T47D (cell line): ENCODE measurements around the gene CCSER1.
A peak's percentile ranks its signal among the peaks of the same experiment; 100 is the strongest.
"Not testable (repeated sequence)": the region's sequence is repeated elsewhere in the genome, so short reads cannot be mapped to it uniquely, and the experiment has no call there.

Source experiments
- DNase-seq, 2 experiments: peaks; one replicate each; pipeline versions ENCODE4 v3.0.0 to v3.0.0-alpha.2; 2011 to 2012; ENCODE audit warnings: low read depth in 1 of 2, low spot score in 1 of 2
- JUND ChIP-seq: IDR thresholded peaks from 2 replicates; pipeline ENCODE4 v1.6.1; 2012; ENCODE audit warnings: low read depth
- in situ Hi-C: cut with HindIII; loops from 2 replicates; pipeline ENCODE4 v1.10.0; 2016; ENCODE audit warnings: low sequenced_read_pairs, low pct_unique_long_range_greater_than_20kb

The CCSER1 gene

GRCh38 chr4:91198951-91199350 lies 1071.8 kb downstream of the CCSER1 start:
- TF ChIP-seq JUND, result no peak
- in situ Hi-C loops, result no loop called here
- peak in 1 of 2 experiments; percentile 38 for DNase-seq

- TF ChIP-seq JUND, result no peak
- DNase-seq, result no peak
- in situ Hi-C loops, result no loop called here
These were observed 1080.3 kb downstream of the CCSER1 start for GRCh38 chr4:91207535-91207934.

- in situ Hi-C loops, result no loop called here
- DNase-seq, result no peak
- no peak for TF ChIP-seq JUND
These were observed 1085.0 kb downstream of the CCSER1 start for GRCh38 chr4:91212211-91212610.

- DNase-seq, in situ Hi-C loops: not testable (repeated sequence)
These were observed 1090.7 kb downstream of the CCSER1 start for GRCh38 chr4:91217831-91218403.

GRCh38 chr4:91220315-91220714 lies 1093.1 kb downstream of the CCSER1 start:
- in situ Hi-C loops, result no loop called here
- DNase-seq, result no peak
- TF ChIP-seq JUND, result no peak

GRCh38 chr4:91222014-91222413 lies 1094.8 kb downstream of the CCSER1 start:
- DNase-seq, result no peak
- in situ Hi-C loops, result no loop called here
- TF ChIP-seq JUND, result no peak

GRCh38 chr4:91226867-91227266 lies 1099.7 kb downstream of the CCSER1 start:
- in situ Hi-C loops, result no loop called here
- no peak for TF ChIP-seq JUND
- DNase-seq, result no peak

GRCh38 chr4:91228659-91229058 lies 1101.5 kb downstream of the CCSER1 start:
- in situ Hi-C loops, result no loop called here

GRCh38 chr4:91233164-91233563 lies 1106.0 kb downstream of the CCSER1 start:
- DNase-seq, result no peak
- TF ChIP-seq JUND, result no peak
- in situ Hi-C loops, result no loop called here

More at GRCh38 chr4:91228659-91229058, 1101.5 kb downstream of the CCSER1 start:
- no peak for DNase-seq
- no peak for TF ChIP-seq JUND

GRCh38 chr4:91243132-91243531 lies 1115.9 kb downstream of the CCSER1 start:
- no peak for DNase-seq
- TF ChIP-seq JUND, result no peak
- in situ Hi-C loops, result no loop called here

- in situ Hi-C loops, result no loop called here
- no peak for TF ChIP-seq JUND
- DNase-seq, result peak in 1 of 2 experiments; percentile 13
These were observed 1128.8 kb downstream of the CCSER1 start for GRCh38 chr4:91256043-91256442.

GRCh38 chr4:91256751-91257150 lies 1129.6 kb downstream of the CCSER1 start:
- no peak for DNase-seq
- TF ChIP-seq JUND, result no peak
- in situ Hi-C loops, result no loop called here

- DNase-seq, result no peak
- no peak for TF ChIP-seq JUND
- in situ Hi-C loops, result no loop called here
These were observed 1130.5 kb downstream of the CCSER1 start for GRCh38 chr4:91257721-91258120.

- no peak for DNase-seq
- no peak for TF ChIP-seq JUND
- in situ Hi-C loops, result no loop called here
These were observed 1131.1 kb downstream of the CCSER1 start for GRCh38 chr4:91258326-91258725.
